HG02623 (cell line): ENCODE results near the gene CLEC2D.
"Not testable (repeated sequence)": the region's sequence is repeated elsewhere in the genome, so short reads cannot be mapped to it uniquely, and the experiment has no call there.

Experiments
- ATAC-seq: cut with Tn5 transposase; IDR thresholded peaks from one replicate; pipeline ENCODE4 v1.9.1; 2021; ENCODE audit warnings: moderate library complexity; ENCODE audit not compliant: unreplicated experiment

Gene CLEC2D

DNA sequence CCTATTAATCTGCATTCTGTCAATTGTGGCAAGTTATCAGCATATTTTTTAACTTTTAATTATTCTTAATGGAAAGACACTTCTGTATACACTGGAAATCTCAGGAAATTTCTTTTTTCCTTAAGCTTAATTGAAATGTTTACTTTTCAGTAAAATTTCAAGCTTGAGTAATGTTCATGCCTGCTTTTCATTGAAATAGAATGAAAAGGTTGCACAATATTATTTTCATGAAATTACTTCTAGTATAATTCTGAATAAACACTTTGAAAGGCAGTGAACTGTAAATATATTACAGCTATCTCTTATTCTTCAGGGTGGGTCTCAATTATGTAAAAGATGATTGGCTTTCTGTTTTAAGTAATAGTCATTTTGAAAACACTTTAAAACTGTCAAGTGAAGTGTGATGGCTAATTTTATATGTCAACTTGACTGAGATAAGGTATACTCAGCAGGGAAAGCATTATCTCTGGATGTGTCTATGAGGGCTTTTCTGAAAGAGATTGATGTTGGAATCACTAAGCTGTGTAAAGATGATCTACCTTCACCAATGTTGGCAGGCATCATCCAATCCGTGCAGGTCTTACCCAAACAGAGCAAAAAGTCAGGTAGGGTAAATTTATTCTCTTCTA is 29.9 kb downstream of the CLEC2D start:
- ATAC-seq = no peak

DNA sequence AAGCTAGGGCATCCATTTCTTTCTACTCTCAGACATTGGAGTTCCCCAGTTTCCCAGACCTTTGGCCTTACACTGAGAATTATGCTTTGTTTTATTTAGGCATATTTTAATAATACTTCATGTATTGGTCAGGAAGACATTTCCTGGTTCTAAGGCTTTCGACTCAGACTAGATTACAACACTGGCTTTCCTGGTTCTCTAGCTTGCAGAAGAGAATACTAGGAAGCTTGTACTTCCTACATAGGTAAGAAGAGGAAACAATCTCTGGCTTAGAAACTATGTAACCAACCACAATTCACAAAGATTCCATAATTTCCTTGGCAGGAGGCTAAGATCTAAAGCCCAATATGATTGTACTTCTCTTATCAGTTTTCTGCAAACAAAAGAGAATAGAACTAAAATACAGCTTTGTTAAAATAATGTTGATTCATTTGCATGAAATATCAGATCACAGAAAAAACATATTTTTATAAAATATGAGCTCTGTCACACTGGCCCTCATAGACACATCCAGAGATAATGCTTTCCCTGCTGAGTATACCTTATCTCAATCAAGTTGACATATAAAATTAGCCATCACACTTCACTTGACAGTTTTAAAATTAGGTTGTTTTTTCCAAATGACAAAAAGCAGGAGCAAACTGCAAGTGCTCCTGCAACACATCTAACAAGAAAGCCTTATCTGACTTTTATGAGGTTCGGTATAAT is 30.5 kb downstream of the CLEC2D start:
- ATAC-seq = no peak

DNA sequence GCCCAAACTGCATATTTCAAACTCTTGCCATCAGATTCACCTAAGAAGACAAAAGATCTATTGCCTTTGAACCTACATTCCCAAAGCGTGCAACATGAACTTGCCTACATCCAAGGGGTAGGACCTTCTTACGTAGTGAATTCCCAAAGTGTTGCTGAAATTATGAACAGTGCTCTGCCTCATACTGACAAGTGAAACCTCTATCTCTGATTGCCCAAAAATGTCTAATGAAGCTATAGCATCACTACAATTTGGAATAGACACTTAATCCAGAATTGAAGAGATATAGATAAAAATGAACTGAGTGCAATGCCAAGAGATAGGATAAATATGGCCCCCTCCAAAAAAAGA is 31.1 kb downstream of the CLEC2D start:
- no peak for ATAC-seq

DNA sequence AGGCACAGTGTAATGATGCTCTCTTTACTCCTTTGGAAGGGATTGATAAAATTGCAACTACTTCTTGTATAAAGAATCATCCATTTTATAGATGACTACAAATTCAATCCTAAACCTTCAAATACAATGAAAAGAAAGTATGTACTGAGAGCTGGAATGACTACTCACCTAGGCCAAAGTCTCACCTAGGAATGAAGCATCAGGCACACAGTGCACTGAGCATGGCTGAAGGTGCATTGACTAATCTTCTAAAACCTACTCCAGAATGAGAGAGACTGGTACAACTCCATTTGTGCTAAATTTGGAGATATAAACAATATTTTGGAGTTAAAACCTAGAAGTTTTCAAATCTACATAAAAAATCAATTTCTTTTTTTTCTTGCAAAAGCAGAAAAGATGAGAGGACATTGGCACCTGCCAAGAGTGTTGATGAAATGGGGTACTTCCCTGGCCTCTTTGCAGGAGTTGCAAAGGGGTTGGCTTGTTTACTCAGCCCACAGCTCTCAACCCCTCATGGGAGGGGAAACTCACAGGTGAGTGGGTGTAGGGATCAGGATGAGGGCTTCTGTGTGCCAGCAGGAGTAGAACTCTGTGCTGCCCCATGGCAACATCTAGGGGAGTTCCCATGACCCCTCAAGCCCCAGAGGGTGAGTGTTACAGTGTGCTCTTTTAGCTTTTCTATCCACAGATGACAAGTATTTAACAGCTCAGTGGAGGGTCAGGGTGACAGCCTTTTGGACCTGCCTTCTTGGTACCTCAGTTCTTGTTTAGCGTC is 32.1 kb downstream of the CLEC2D start:
- no peak for ATAC-seq

DNA sequence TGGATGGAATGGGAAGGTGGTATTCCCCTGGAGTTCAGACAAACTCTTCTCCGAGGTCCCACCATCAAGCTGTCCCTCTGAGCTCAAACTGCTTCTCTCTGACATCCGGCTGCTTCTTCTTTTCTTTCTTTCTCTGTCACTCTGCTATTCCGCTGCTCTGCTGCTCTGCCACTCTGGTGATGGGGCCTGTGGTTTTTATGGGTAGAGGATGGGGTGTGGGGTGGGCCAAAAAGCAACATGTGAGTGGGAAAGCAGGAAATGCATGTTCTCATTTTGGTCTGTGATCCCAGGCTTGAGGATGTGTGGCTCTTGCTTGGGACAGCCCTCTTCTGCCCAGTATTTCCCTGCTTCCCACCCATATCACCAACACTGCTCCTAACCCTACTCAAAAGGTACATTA is 32.7 kb downstream of the CLEC2D start:
- no peak for ATAC-seq

DNA sequence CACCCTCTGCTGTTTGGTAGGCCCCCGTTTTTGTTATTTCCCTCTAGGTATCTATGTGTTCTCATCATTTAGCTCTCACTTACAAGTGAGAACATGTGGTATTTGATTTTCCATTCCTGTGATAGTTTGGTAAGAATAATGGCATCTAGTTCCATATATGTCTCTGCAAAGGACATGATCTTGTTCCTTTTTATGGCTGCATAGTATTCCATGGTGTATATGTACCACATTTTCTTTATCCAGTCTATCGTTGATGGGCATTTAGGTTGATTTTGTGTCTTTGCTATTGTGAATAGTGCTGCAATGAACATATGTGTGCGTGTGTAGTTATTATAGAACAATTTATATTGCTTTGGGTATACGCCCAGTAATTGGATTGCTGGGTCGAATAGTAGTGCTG is 35.0 kb downstream of the CLEC2D start:
- not testable (repeated sequence) for ATAC-seq

DNA sequence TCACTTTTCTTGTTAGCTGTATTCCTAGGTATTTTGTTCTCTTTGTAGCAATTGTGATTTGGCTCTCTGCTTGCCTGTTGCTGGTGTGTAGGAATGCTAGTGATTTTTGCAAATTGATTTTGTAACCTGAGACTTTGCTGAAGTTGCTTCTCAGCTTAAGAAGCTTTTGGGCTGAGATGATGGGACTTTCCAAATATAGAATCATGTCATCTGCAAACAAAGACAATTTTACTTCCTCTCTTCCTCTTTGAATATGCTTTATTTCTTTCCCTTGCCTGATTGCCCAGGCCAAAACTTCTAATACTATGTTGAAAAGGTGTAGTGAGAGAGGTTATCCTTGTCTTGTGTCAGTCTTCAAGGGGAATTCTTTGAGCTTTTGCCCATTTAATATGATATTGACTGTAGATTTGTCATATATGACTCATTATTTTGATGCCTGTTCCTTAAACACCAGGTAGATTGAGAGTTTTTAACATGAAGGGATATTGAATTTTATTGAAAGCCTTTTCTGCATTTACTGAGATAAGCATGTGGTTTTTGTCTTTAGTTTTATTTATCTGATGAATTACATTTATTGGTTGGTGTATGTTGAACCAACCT is 36.7 kb downstream of the CLEC2D start:
- no peak for ATAC-seq

DNA sequence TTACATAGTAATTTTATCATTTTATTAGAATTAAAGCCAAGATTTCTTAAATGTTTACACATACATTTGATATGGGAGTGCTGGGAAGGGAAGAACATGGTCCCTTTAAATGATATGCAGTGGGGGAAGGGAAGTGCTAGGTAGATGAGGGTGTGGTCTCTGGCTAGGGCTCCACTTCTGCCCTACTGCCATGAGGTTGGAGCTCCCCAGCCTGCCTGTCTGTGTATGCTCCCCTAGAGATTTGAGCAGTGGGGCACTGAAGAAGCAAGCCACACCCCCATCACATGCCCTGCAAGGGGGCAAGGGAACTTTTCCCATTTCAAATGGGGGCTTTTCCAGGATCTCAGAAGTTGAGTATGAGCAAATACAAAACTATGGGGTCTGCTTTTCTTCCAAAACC is 37.8 kb downstream of the CLEC2D start:
- no peak for ATAC-seq

DNA sequence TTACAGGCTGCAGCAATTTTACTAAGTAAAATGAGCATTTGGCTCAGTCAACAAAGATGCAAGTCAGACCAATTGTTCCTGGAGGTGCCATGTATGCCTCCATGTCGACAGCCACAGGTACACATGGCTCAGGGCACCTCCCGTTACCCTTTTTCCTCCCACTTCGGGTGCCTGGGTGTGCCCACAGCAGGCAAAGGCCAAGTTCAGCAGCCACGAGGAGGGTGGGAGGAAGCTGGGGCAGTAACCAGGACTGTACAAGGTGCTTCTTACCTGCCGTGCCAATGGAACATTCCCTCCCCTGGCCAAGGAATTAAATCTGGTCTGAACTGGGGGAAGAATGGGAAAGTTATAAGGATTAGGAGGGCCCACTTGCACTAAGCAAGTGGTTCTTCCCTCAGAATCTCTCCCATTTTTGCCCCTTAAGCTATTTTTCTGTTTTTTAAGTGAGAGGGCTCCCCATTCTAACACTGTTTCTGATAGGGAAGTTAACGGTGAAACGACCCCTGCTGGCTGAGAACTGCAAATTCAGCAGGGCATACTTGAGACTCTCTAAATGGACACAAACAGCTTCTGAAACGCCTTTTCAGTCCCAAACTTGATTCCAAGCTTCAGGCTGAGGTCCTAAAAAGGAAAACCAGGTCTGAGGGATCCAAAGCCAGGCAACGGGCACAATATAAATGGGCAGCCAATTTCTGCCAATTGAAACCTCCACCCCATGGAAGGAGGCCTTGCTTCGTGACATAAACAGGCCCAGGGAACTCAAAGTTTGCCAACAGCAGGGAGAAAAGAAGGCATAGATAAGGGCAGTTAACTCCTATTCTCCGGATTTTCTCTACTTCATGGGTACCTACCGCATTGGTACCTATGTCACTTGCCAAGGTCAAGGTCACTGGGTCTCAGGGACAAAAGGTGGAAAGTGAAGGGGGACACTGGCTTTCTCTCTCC is 38.6 kb downstream of the CLEC2D start:
- no peak for ATAC-seq

DNA sequence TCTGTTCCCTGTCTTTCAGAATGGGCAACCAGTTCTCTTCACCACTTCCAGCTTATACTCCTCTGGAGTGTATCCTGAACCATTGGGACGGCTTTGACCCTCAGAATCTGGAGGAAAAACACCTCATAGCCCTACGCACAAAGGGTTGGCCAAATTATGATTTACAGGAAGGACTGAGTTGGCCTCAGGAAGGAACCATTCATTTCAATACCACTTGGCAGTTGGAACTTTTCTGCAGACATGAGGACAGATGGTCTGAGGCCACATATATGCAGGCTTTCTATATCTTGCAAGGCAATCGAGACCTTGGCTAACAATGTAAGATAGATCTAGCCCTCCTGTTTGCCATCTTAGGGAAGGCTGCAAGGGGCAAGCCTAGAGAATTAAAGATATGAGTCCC is 39.3 kb downstream of the CLEC2D start:
- ATAC-seq = no peak

DNA sequence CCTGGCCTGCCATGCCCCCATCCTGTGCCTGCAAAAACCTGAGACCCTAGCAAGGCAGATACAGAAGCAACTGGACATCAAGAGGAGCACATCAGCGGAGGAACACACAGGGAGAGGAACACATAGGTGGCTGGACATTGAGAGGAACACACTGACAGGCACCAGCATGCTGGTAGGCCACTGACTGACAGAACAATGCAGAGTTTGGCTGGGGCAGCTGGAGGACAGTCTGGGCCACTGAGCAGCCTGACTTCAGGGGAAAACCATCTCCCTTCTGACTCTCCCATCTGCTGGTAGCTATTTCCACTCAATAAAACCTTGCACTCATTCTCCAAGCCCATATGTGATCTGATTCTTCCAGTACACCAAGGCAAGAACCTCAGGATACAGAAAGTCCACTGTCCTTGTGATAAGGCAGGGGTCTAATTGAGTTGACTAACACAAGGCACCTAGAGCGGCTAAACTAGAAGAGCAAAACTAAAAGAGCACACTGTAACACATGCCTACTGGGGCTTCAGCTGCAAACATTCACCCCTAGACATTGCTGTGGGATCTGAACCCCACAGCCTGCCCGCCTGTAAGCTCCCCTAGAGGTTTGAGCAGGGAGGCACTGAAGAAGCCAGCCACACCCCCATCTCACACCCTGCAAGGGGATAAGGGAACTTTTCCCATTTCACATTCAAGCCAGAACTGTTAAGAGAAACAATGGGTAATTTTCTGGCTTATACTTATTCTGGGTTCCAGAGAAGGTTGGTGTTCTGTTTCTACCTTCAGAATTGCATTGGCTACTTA is 41.3 kb downstream of the CLEC2D start:
- ATAC-seq = no peak

DNA sequence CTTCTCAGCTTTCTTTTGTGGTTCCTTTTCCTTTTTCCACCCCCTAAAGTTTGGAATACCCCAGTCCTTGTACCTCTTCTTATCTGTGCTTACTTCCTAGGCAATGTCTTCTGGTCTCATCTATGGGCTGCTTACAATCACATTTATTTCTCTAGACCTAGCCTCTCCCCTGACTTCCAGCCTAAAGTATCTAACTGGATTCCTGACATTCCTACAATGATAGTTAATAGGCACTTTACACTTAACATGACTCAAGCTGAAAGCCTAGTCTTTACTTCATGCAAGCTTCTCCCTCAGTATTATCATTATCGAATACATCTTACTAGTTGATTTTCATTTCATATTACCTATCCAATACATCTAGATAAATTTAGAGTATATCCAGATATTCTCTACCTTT is 42.2 kb downstream of the CLEC2D start:
- no peak for ATAC-seq

DNA sequence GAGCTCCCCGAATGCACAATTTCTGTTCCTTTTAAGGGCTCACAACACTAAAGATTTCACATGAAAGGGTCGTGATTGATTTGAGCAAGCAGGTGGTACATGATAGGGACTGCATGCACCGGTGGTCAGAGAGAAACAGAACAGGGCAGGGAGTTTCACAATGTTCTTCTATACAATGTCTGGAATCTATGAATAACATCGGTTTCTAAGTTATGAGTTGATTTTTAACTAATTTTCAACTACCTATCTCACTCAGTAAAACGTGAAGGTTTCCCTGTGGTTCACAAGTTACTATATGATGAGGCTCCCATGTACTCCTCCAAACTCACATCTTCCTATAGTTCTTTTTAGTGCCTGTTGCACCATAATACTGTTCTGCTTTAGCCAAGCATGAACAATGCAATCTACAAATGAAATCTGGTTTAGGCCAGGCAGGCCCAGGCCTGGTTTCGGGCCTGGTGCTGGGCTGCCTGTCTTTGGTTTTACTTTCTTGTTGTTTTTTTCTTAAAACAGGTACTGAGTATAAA is 43.6 kb downstream of the CLEC2D start:
- ATAC-seq = peak; percentile 66

DNA sequence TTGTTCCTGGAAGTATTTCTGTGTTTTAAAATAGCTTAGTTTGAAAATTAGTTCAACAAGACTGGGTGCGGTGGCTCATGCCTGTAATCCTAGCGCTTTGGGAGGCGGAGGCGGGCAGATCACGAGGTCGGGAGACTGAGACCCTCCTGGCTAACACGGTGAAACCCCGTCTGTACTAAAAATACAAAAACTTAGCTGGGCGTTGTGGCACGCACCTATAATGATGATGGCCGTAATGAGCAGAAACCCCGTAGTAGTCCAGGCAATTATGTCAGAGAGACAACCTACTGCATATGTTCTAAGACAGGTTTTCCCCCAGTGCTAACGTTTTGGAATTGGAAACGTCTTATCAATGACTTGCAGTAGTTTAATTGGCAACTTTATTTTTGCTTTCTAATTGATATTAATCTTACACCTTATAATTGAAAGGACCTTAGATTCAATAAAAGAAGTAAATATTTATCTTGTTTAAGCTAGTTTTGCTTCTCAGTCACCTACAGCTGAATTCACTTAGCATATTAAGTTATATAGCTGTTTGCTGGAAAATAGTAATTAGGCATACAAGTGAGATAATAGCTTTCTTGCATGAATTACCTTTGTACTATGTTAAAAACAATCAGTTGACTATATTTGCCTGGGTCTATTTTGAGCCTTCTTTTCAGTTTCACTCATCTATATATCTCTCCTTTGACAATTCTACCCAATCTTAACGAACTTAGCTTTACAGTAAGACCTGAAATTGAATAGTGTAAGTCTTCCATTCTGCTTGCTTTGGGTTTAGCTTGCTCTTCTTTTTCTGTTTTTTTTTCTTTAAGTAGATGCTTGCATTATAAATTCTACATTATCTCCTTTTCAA is 47.8 kb downstream of the CLEC2D start:
- ATAC-seq = no peak

DNA sequence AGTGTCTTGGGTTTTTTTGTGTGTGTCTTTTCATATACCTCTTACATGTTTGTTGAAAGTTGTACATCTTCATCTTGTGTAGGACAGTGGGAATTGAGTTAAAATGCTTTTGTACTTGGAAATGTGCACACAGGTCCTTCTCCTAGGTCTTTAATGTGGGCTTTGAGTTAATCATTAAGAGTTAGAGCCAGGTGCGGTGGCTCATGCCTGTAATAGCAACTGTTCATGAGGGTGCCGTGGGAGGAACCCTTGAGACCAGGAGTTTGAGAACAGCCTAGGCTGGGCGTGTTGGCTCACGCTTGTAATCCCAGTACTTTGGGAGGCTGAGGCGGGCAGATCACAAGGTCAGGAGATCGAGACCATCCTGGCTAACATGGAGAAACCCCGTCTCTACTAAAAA is 49.5 kb downstream of the CLEC2D start:
- ATAC-seq = no peak

DNA sequence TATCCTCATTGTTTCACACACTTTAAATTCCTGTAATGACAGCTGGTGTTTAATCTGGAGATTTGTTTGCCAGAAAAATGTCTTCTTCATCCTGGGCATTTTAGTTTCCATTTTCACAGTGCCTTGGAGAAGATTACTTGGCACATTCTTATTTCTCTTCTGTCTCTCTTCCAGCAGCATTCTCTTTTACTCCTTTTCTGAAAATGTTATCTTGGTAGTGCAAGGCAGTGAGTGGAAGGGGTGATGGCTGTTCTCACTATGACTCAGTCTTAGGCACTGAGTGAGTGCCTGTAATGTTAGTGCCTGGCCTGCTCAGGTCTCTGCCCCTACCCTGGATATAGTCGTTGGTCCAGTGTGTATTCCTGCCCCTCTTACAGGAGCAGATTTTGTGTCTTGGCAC is 50.3 kb downstream of the CLEC2D start:
- ATAC-seq = no peak

DNA sequence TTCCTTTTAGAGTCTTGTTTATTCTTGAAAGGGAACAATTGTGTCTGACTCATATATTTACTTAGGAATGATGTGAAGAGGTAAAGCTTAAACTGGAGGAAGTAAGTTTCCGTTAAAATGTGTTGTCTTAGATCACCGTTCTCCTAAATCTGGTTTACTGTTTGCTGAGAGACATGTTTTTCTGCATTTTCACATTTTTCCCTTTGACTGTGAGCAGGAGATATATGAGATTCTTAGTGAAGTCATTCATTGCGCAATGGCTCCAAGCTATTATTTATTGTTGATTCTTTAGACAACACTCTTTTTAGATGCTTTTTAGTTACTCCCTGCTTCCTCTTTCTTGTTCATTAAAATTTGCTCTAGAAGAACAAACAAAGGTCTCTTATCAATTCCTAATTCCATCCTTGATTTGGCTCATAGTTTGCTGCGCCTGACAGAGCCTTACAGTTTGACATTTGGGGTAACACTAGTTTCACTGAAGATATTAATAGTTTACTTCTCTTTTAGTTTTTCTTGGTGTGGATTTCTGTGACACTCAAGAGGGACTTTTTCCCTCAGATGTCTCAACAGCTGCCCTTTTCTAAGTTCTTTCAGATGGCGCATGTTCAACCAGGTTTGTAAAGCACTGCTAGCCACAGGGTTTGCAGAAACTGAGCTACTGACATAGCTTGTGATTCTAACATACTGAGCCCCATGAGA is 52.0 kb downstream of the CLEC2D start:
- ATAC-seq = peak; percentile 42

DNA sequence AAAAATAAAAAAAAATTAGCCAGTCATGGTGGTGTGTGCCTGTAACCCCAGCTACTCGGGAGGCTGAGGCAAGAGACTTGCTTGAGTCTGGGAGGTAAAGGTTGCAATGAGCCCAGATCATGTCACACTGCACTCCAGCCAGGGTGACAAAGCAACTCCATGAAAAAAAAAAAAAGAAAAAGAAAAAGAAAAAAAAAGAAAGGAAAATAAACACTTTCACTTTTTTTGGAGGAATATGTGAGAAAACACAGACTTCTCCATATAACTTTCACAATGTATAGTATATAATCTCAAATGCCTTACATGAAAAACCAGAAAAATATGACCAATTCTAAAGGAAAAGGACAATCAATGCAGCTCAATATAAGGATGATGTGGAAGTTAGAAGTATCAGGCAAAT is 54.5 kb downstream of the CLEC2D start:
- no peak for ATAC-seq
